Fibroblast of lung (primary cell): ENCODE measurements around the gene CFAP141. TPM values are rescaled to one million over a fixed set of nuclear protein-coding genes. Genes with fewer than 3 reads are reported as not detected.

Experiments
- DNase-seq, 2 donors: peaks; one replicate each; pipeline versions ENCODE4 v3.0.0 to v3.0.0-alpha.2; 2010; ENCODE audit warnings: low read depth in 2 of 2
- H2AFZ ChIP-seq: 2 replicates; pipeline ENCODE4 v1.5.1; 2012; ENCODE audit warnings: low read length, control low read depth, inconsistent platforms
- H3K27ac ChIP-seq: 2 replicates; pipeline ENCODE4 v1.5.1; 2011; ENCODE audit warnings: low read length, control low read depth; ENCODE audit not compliant: insufficient read depth
- H3K27me3 ChIP-seq: 2 replicates; pipeline ENCODE4 v1.5.1; 2011; ENCODE audit warnings: mild to moderate bottlenecking, low read length; ENCODE audit not compliant: control insufficient read depth, insufficient read depth
- H3K36me3 ChIP-seq: 2 replicates; pipeline ENCODE4 v1.5.1; 2011; ENCODE audit warnings: low read length; ENCODE audit not compliant: control insufficient read depth, insufficient read depth
- H3K4me1 ChIP-seq: 2 replicates; pipeline ENCODE4 v1.5.1; 2011; ENCODE audit warnings: low read length; ENCODE audit not compliant: control insufficient read depth, insufficient read depth; ENCODE audit errors: extremely low read depth
- H3K4me2 ChIP-seq: 2 replicates; pipeline ENCODE4 v1.5.1; 2011; ENCODE audit warnings: low read length, control low read depth; ENCODE audit not compliant: insufficient read depth; ENCODE audit errors: extremely low read depth
- H3K4me3 ChIP-seq, 4 experiments: fragments of 200-600 bp in 1 of 4; sonication (generic) in 1 of 4; replicated peaks in 1 of 4; 2 replicates each; pipeline ENCODE4 v1.5.1; 2011 to 2016; ENCODE audit warnings: low read length in 4 of 4, low read depth in 3 of 4, mild to moderate bottlenecking in 3 of 4, control low read depth in 2 of 4, inconsistent platforms in 1 of 4, mixed read lengths in 1 of 4; ENCODE audit not compliant: insufficient read depth in 1 of 4; ENCODE audit errors: control extremely low read depth in 1 of 4
- H3K79me2 ChIP-seq: 2 replicates; pipeline ENCODE4 v1.5.1; 2012; ENCODE audit warnings: mild to moderate bottlenecking, low read length, inconsistent platforms; ENCODE audit not compliant: control insufficient read depth, insufficient read depth
- H3K9ac ChIP-seq: 2 replicates; pipeline ENCODE4 v1.5.1; 2011; ENCODE audit warnings: mild to moderate bottlenecking, low read length, control low read depth; ENCODE audit not compliant: insufficient read depth
- H3K9me3 ChIP-seq: 2 replicates; pipeline ENCODE4 v1.5.1; 2012; ENCODE audit warnings: low read depth, low read length; ENCODE audit not compliant: control insufficient read depth, insufficient read depth
- H4K20me1 ChIP-seq: 2 replicates; pipeline ENCODE4 v1.5.1; 2011; ENCODE audit warnings: low read length; ENCODE audit not compliant: control insufficient read depth, insufficient read depth; ENCODE audit errors: extremely low read depth
- CTCF ChIP-seq, 2 donors: IDR thresholded peaks in 1 of 2; conservative IDR thresholded peaks in 1 of 2; 1 replicate in 1 of 2; 2 replicates in 1 of 2; pipeline ENCODE4 v1.5.1; 2011 to 2012; ENCODE audit warnings: low read length in 2 of 2, control low read depth in 1 of 2, inconsistent platforms in 1 of 2, low read depth in 1 of 2, mild to moderate bottlenecking in 1 of 2
- EZH2 ChIP-seq: IDR thresholded peaks from 2 replicates; pipeline ENCODE4 v1.5.1; 2012; ENCODE audit warnings: low read length, control low read depth, mild to moderate bottlenecking; ENCODE audit errors: missing control alignments
- polyA plus RNA-seq, 2 donors: library from polyadenylated mRNA; depleted of rRNA in 1 of 2; stranded (reverse) in 1 of 2; unstranded in 1 of 2; fragments of >200 nt; gene quantifications; 2 replicates each; pipeline ENCODE4 v1.2.1, GENCODE V29; 2011 to 2012; ENCODE audit warnings: missing spikeins in 1 of 2
- total RNA-seq: library from RNA; depleted of rRNA; stranded (reverse); fragments of >200 nt; gene quantifications from 2 replicates; pipeline ENCODE4 v1.2.1, GENCODE V29; 2014

The CFAP141 gene
- total and polyA plus RNA-seq, 2 donors (not counting 1 experiment from before 2014, with no cell fraction given) = not detected

- H3K4me1 ChIP-seq = peaks cover 3% of the 10 kb centered on the region
- H4K20me1 ChIP-seq = no peaks in the 10 kb centered on the region
- H2AFZ ChIP-seq = no peak overlapping the region
- no peaks in the 10 kb centered on the region for H3K27me3 ChIP-seq
- TF ChIP-seq CTCF (conservative IDR thresholded peaks at IDR 0.05 in 1 of 2, IDR thresholded peaks at IDR 0.05 in 1 of 2; ENCODE audit: low read depth in 1 of 2, low read length in 2 of 2) (no peak), EZH2 (no peak)
- H3K9ac ChIP-seq = no peak overlapping the region
- peaks cover 21% of the 10 kb centered on the region for H3K79me2 ChIP-seq
- H3K4me2 ChIP-seq = no peak overlapping the region
- no peak overlapping the region for H3K27ac ChIP-seq
- peak in 1 of 2 donors; percentile 69 for DNase-seq
- H3K36me3 ChIP-seq = peaks cover 8% of the 10 kb centered on the region
- no peaks in the 10 kb centered on the region for H3K9me3 ChIP-seq
- no peak overlapping the region for H3K4me3 ChIP-seq
These were observed 7.1 kb upstream of the CFAP141 start for GRCh38 chr1:154213274-154213673.

- no peak overlapping the region for H3K4me3 ChIP-seq
- H3K27me3 ChIP-seq = no peaks in the 10 kb centered on the region
- no peak overlapping the region for H3K27ac ChIP-seq
- no peak for TF ChIP-seq CTCF (conservative IDR thresholded peaks at IDR 0.05 in 1 of 2, IDR thresholded peaks at IDR 0.05 in 1 of 2; ENCODE audit: low read depth in 1 of 2, low read length in 2 of 2)
- TF ChIP-seq EZH2 = no peak
- DNase-seq = no peak
- no peak overlapping the region for H2AFZ ChIP-seq
- H3K4me1 ChIP-seq = peaks cover 3% of the 10 kb centered on the region
- no peak overlapping the region for H3K9ac ChIP-seq
- peaks cover 10% of the 10 kb centered on the region for H3K79me2 ChIP-seq
- H4K20me1 ChIP-seq = no peaks in the 10 kb centered on the region
- no peak overlapping the region for H3K4me2 ChIP-seq
- no peaks in the 10 kb centered on the region for H3K9me3 ChIP-seq
- H3K36me3 ChIP-seq = peaks cover 13% of the 10 kb centered on the region
These were observed 6.0 kb upstream of the CFAP141 start for GRCh38 chr1:154212083-154212482.

- H3K9me3 ChIP-seq = no peaks in the 10 kb centered on the region
These were observed 2.7 kb upstream of the CFAP141 start for GRCh38 chr1:154208677-154209388.

More at GRCh38 chr1:154208677-154209388, 2.7 kb upstream of the CFAP141 start:
- Histone ChIP-seq H2AFZ (no peak overlapping the region), H3K4me3 (no peak overlapping the region), H3K79me2 (no peaks in the 10 kb centered on the region), H4K20me1 (no peaks in the 10 kb centered on the region), H3K36me3 (peaks cover 15% of the 10 kb centered on the region), H3K4me1 (peaks cover 3% of the 10 kb centered on the region), H3K9ac (no peak overlapping the region), H3K4me2 (no peak overlapping the region), H3K27ac (no peak overlapping the region), H3K27me3 (no peaks in the 10 kb centered on the region)
- DNase-seq = no peak
- TF ChIP-seq CTCF (conservative IDR thresholded peaks at IDR 0.05 in 1 of 2, IDR thresholded peaks at IDR 0.05 in 1 of 2; ENCODE audit: low read depth in 1 of 2, low read length in 2 of 2) (no peak), EZH2 (no peak)
